ENCODE measurements around the gene PTPN13. TPM values are rescaled to one million over a fixed set of nuclear protein-coding genes. Genes with fewer than 3 reads are reported as not detected.

Gene PTPN13
- total and polyA plus RNA-seq, 4 experiments from 2014 or later: 1.5 to 11.9 (median 7.7) TPM

GRCh38 chr4:86660401-86660800 is 66.3 kb downstream of the PTPN13 start:
- peaks cover 0 to 15% (median 8%) of the 10 kb centered on the region in 8 donors for H3K9me3 Mint-ChIP-seq

GRCh38 chr4:86661006-86661405 is 66.9 kb downstream of the PTPN13 start:
- Histone ChIP-seq H3K9me3 (ENCODE audit: control insufficient read depth in 1 of 2, low read length in 2 of 2) (no peaks in the 10 kb centered on the region), H3K27me3 (ENCODE audit: insufficient read depth, low read length) (no peaks in the 10 kb centered on the region), H3K36me3 (ENCODE audit: insufficient read depth, low read length) (no peaks in the 10 kb centered on the region), H3K27ac (ENCODE audit: low read depth, low read length) (no peak overlapping the region), H3K4me3 (ENCODE audit: low read length in 2 of 2) (no peak overlapping the region), H3K4me1 (ENCODE audit: insufficient read depth, low read length) (no peaks in the 10 kb centered on the region)
- Mint-ChIP-seq H3K9me3 (peaks cover 0 to 10% (median 3%) of the 10 kb centered on the region in 8 donors), H3K36me3 (peaks cover 0 to 10% of the 10 kb centered on the region in 2 donors), H3K4me1 (peaks cover 0 to 5% (median 3%) of the 10 kb centered on the region in 4 donors), H3K4me3 (no peak overlapping the region), H3K27ac (no peak overlapping the region), H3K27me3 (peaks cover 0 to 3% of the 10 kb centered on the region in 2 donors)
- ChIA-PET CTCF (ENCODE audit: partially characterized antibody) (no interaction called here), POLR2A (ENCODE audit: partially characterized antibody) (no interaction called here)
- DNase-seq: no peak
- intact Hi-C loops (cut with micrococcal nuclease): no loop called here

More at GRCh38 chr4:86660401-86660800, 66.3 kb downstream of the PTPN13 start:
- Histone ChIP-seq H3K36me3 (ENCODE audit: insufficient read depth, low read length) (no peaks in the 10 kb centered on the region), H3K4me1 (ENCODE audit: insufficient read depth, low read length) (no peaks in the 10 kb centered on the region), H3K9me3 (ENCODE audit: control insufficient read depth in 1 of 2, low read length in 2 of 2) (no peaks in the 10 kb centered on the region), H3K4me3 (ENCODE audit: low read length in 2 of 2) (no peak overlapping the region), H3K27me3 (ENCODE audit: insufficient read depth, low read length) (no peaks in the 10 kb centered on the region), H3K27ac (ENCODE audit: low read depth, low read length) (no peak overlapping the region)
- ChIA-PET CTCF (ENCODE audit: partially characterized antibody) (no interaction called here), POLR2A (ENCODE audit: partially characterized antibody) (no interaction called here)
- Mint-ChIP-seq H3K36me3 (peaks cover 0 to 14% of the 10 kb centered on the region in 2 donors), H3K4me3 (no peak overlapping the region), H3K27me3 (peaks cover 0 to 2% of the 10 kb centered on the region in 2 donors), H3K4me1 (peaks cover 0 to 5% (median 1%) of the 10 kb centered on the region in 4 donors), H3K27ac (no peak overlapping the region)
- no peak for DNase-seq
- intact Hi-C loops (cut with micrococcal nuclease): no loop called here

- CTCF ChIA-PET (ENCODE audit: partially characterized antibody): no interaction called here
- intact Hi-C loops (cut with micrococcal nuclease): no loop called here
- Histone ChIP-seq H3K9me3 (ENCODE audit: control insufficient read depth in 1 of 2, low read length in 2 of 2) (no peaks in the 10 kb centered on the region), H3K4me1 (ENCODE audit: insufficient read depth, low read length) (no peaks in the 10 kb centered on the region), H3K36me3 (ENCODE audit: insufficient read depth, low read length) (no peaks in the 10 kb centered on the region), H3K27me3 (ENCODE audit: insufficient read depth, low read length) (no peaks in the 10 kb centered on the region), H3K27ac (ENCODE audit: low read depth, low read length) (no peak overlapping the region), H3K4me3 (ENCODE audit: low read length in 2 of 2) (no peak overlapping the region)
- peaks cover 0 to 3% of the 10 kb centered on the region in 2 donors for H3K27me3 Mint-ChIP-seq
- DNase-seq: no peak
- H3K4me1 Mint-ChIP-seq: peaks cover 0 to 5% (median 4%) of the 10 kb centered on the region in 4 donors
- peaks cover 0 to 10% of the 10 kb centered on the region in 2 donors for H3K36me3 Mint-ChIP-seq
- H3K9me3 Mint-ChIP-seq: peaks cover 0 to 9% (median 3%) of the 10 kb centered on the region in 8 donors
- no peak overlapping the region for H3K27ac Mint-ChIP-seq
- POLR2A ChIA-PET (ENCODE audit: partially characterized antibody): no interaction called here
- H3K4me3 Mint-ChIP-seq: no peak overlapping the region
Measured at GRCh38 chr4:86661418-86661817, 67.3 kb downstream of the PTPN13 start.

GRCh38 chr4:86664959-86665358 is 70.8 kb downstream of the PTPN13 start:
- intact Hi-C loops (cut with micrococcal nuclease): no loop called here
- Histone ChIP-seq H3K4me1 (ENCODE audit: insufficient read depth, low read length) (no peaks in the 10 kb centered on the region), H3K4me3 (ENCODE audit: low read length in 2 of 2) (no peak overlapping the region), H3K27me3 (ENCODE audit: insufficient read depth, low read length) (no peaks in the 10 kb centered on the region), H3K36me3 (ENCODE audit: insufficient read depth, low read length) (no peaks in the 10 kb centered on the region), H3K27ac (ENCODE audit: low read depth, low read length) (no peak overlapping the region), H3K9me3 (ENCODE audit: control insufficient read depth in 1 of 2, low read length in 2 of 2) (no peaks in the 10 kb centered on the region)
- H3K4me1 Mint-ChIP-seq: peaks cover 0 to 5% (median 0%) of the 10 kb centered on the region in 4 donors
- POLR2A ChIA-PET (ENCODE audit: partially characterized antibody): no interaction called here
- peaks cover 0 to 3% of the 10 kb centered on the region in 2 donors for H3K27me3 Mint-ChIP-seq
- no peak for DNase-seq
- peaks cover 0 to 3% of the 10 kb centered on the region in 2 donors for H3K36me3 Mint-ChIP-seq
- H3K9me3 Mint-ChIP-seq: no peaks in the 10 kb centered on the region
- no peak overlapping the region for H3K27ac Mint-ChIP-seq
- CTCF ChIA-PET (ENCODE audit: partially characterized antibody): no interaction called here
- no peak overlapping the region for H3K4me3 Mint-ChIP-seq

DNA sequence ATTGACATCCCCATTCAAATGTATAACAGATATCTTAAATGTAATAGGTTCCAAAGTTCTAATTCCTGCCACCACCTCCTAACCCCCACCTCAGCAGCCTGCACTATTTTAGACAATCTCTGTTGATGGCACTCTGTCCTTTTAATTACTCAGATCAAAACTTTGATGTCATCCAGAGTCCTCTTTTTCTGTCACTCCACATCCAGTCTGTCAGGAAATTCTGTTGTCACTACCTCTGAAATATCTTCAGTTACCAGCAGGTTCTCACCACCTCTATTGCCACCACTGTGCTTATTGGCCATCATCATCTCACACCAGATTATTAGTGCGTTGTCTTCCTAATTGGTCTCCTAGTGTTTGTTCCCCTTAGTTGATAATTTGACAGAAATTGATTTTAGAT is 76.2 kb downstream of the PTPN13 start:
- Mint-ChIP-seq H3K4me1 (peaks cover 0 to 5% (median 0%) of the 10 kb centered on the region in 4 donors), H3K27me3 (peaks cover 0 to 1% of the 10 kb centered on the region in 2 donors), H3K9me3 (no peaks in the 10 kb centered on the region), H3K27ac (peak overlapping the region in 1 of 7 donors; percentile 28), H3K36me3 (peaks cover 0 to 3% of the 10 kb centered on the region in 2 donors), H3K4me3 (no peak overlapping the region)
- DNase-seq: no peak
- no peaks in the 10 kb centered on the region for H3K4me1 ChIP-seq (ENCODE audit: insufficient read depth, low read length)
- ChIA-PET POLR2A (ENCODE audit: partially characterized antibody) (no interaction called here), CTCF (ENCODE audit: partially characterized antibody) (no interaction called here)
- no peak overlapping the region for H3K27ac ChIP-seq (ENCODE audit: low read depth, low read length)
- H3K9me3 ChIP-seq (ENCODE audit: control insufficient read depth in 1 of 2, low read length in 2 of 2): no peaks in the 10 kb centered on the region
- no peaks in the 10 kb centered on the region for H3K27me3 ChIP-seq (ENCODE audit: insufficient read depth, low read length)
- intact Hi-C loops (cut with micrococcal nuclease): no loop called here
- no peak overlapping the region for H3K4me3 ChIP-seq (ENCODE audit: low read length in 2 of 2)
- H3K36me3 ChIP-seq (ENCODE audit: insufficient read depth, low read length): no peaks in the 10 kb centered on the region

- Histone ChIP-seq H3K27me3 (ENCODE audit: insufficient read depth, low read length) (no peaks in the 10 kb centered on the region), H3K9me3 (ENCODE audit: control insufficient read depth in 1 of 2, low read length in 2 of 2) (no peaks in the 10 kb centered on the region), H3K27ac (ENCODE audit: low read depth, low read length) (no peak overlapping the region), H3K4me1 (ENCODE audit: insufficient read depth, low read length) (no peaks in the 10 kb centered on the region), H3K36me3 (ENCODE audit: insufficient read depth, low read length) (no peaks in the 10 kb centered on the region), H3K4me3 (ENCODE audit: low read length in 2 of 2) (no peak overlapping the region)
- H3K4me1 Mint-ChIP-seq: peaks cover 0 to 4% (median 0%) of the 10 kb centered on the region in 4 donors
- H3K9me3 Mint-ChIP-seq: no peaks in the 10 kb centered on the region
- intact Hi-C loops (cut with micrococcal nuclease): no loop called here
- CTCF ChIA-PET (ENCODE audit: partially characterized antibody): no interaction called here
- DNase-seq: no peak
- H3K4me3 Mint-ChIP-seq: no peak overlapping the region
- POLR2A ChIA-PET (ENCODE audit: partially characterized antibody): no interaction called here
- no peaks in the 10 kb centered on the region for H3K27me3 Mint-ChIP-seq
- H3K27ac Mint-ChIP-seq: peak overlapping the region in 1 of 7 donors; percentile 28
- peaks cover 0 to 3% of the 10 kb centered on the region in 2 donors for H3K36me3 Mint-ChIP-seq
Measured at GRCh38 chr4:86670756-86671155, 76.6 kb downstream of the PTPN13 start.

GRCh38 chr4:86675548-86675947 is 81.4 kb downstream of the PTPN13 start:
- CTCF ChIA-PET (ENCODE audit: partially characterized antibody): no interaction called here
- intact Hi-C loops (cut with micrococcal nuclease): no loop called here
- no peaks in the 10 kb centered on the region for H3K4me1 Mint-ChIP-seq
- no peaks in the 10 kb centered on the region for H3K9me3 ChIP-seq (ENCODE audit: control insufficient read depth in 1 of 2, low read length in 2 of 2)
- peaks cover 0 to 2% (median 0%) of the 10 kb centered on the region in 8 donors for H3K9me3 Mint-ChIP-seq
- no peak for DNase-seq
- H3K27ac ChIP-seq (ENCODE audit: low read depth, low read length): no peak overlapping the region
- H3K4me3 ChIP-seq (ENCODE audit: low read length in 2 of 2): no peak overlapping the region
- H3K36me3 ChIP-seq (ENCODE audit: insufficient read depth, low read length): no peaks in the 10 kb centered on the region
- no peaks in the 10 kb centered on the region for H3K27me3 ChIP-seq (ENCODE audit: insufficient read depth, low read length)
- H3K27me3 Mint-ChIP-seq: no peaks in the 10 kb centered on the region
- H3K4me1 ChIP-seq (ENCODE audit: insufficient read depth, low read length): no peaks in the 10 kb centered on the region
- no peak overlapping the region for H3K27ac Mint-ChIP-seq
- POLR2A ChIA-PET (ENCODE audit: partially characterized antibody): no interaction called here
- H3K36me3 Mint-ChIP-seq: no peaks in the 10 kb centered on the region
- no peak overlapping the region for H3K4me3 Mint-ChIP-seq

DNA sequence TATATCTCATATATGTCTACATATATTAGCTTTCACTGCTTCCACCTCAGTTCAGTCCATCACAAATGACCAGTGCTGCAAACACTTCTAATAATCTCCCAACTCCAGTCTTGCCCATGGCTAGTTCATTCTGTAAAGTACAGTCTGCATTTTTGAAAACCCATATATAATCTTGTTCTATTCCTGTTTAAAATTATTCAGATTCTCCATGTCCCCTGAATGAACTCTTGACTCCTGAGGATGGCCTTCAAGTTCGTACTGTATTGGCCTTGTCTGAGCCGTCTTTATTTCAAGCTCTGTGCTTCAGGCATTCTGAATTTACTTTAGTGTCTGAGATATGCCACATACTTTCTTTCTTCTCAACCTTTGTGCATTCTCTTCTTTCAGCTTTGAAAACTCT is 84.7 kb downstream of the PTPN13 start:
- POLR2A ChIA-PET (ENCODE audit: partially characterized antibody): no interaction called here
- intact Hi-C loops (cut with micrococcal nuclease): no loop called here

More for the DNA sequence above, 84.7 kb downstream of the PTPN13 start:
- peaks cover 0 to 2% (median 0%) of the 10 kb centered on the region in 8 donors for H3K9me3 Mint-ChIP-seq
- H3K27ac Mint-ChIP-seq: no peak overlapping the region
- no peak for DNase-seq
- no peaks in the 10 kb centered on the region for H3K27me3 Mint-ChIP-seq
- CTCF ChIA-PET (ENCODE audit: partially characterized antibody): interaction anchor here (1.0 kb wide), 1 partner anchor 17 kb away, joined by 3 read pairs; no protein-coding TSS in a partner anchor
- Histone ChIP-seq H3K9me3 (ENCODE audit: control insufficient read depth in 1 of 2, low read length in 2 of 2) (no peaks in the 10 kb centered on the region), H3K27ac (ENCODE audit: low read depth, low read length) (no peak overlapping the region), H3K4me3 (ENCODE audit: low read length in 2 of 2) (no peak overlapping the region), H3K4me1 (ENCODE audit: insufficient read depth, low read length) (no peaks in the 10 kb centered on the region), H3K36me3 (ENCODE audit: insufficient read depth, low read length) (no peaks in the 10 kb centered on the region), H3K27me3 (ENCODE audit: insufficient read depth, low read length) (no peaks in the 10 kb centered on the region)
- H3K4me3 Mint-ChIP-seq: no peak overlapping the region
- H3K4me1 Mint-ChIP-seq: no peaks in the 10 kb centered on the region
- H3K36me3 Mint-ChIP-seq: no peaks in the 10 kb centered on the region
